Measurements from ENCODE around the gene VRK3.

Gene VRK3

DNA sequence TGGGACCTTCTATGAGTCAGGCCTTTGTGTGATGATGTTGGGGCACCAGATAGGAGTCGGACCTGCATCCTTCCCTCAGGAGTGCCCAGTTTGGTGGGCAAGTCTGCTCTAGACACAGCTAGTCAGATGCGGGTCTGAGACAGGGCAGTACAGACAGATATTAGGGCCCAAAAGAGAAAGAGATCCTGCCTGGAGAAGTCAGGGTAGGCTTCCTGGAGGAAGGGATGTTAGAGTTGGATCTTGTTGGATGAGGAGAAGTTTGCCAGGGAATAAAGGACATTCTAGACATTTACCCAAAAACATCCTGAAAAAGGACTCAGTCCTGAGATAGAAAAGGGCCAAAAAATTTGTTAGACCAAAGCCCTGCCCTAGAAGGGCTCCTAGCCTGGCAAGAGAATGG, 17.2 kb downstream of the VRK3 start:
- TF ChIP-seq, protein P1, sequence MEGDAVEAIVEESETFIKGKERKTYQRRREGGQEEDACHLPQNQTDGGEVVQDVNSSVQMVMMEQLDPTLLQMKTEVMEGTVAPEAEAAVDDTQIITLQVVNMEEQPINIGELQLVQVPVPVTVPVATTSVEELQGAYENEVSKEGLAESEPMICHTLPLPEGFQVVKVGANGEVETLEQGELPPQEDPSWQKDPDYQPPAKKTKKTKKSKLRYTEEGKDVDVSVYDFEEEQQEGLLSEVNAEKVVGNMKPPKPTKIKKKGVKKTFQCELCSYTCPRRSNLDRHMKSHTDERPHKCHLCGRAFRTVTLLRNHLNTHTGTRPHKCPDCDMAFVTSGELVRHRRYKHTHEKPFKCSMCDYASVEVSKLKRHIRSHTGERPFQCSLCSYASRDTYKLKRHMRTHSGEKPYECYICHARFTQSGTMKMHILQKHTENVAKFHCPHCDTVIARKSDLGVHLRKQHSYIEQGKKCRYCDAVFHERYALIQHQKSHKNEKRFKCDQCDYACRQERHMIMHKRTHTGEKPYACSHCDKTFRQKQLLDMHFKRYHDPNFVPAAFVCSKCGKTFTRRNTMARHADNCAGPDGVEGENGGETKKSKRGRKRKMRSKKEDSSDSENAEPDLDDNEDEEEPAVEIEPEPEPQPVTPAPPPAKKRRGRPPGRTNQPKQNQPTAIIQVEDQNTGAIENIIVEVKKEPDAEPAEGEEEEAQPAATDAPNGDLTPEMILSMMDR (IDR thresholded peaks at IDR 0.05; ENCODE audit: extremely low read depth, missing control alignments) = no peak
- DNase-seq (ENCODE audit: low spot score) = no peak

DNA sequence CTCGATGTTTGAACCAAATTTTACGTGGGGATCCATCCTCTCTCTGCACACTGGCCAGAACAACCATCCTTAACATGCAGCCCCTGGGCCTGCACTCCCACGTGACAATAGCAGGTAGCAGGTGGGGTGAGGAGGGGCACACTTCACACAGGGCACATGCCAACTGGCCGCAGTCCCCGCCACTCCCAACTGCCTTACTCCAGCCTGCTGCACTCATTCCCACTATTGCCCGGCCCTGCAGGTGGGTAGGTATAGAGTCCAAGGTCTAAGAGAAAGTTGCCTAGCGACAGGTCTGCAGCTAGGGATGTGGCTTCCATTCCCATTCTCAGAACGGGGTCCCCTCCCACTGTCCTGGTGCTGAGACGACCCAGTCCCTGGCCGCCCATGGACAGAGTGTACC, 18.0 kb downstream of the VRK3 start:
- no peak for DNase-seq (ENCODE audit: low spot score)
- TF ChIP-seq, protein P1 (IDR thresholded peaks at IDR 0.05; ENCODE audit: extremely low read depth, missing control alignments) = no peak

GRCh38 chr19:50005428-50005827, 19.7 kb downstream of the VRK3 start:
- TF ChIP-seq, protein P1 (IDR thresholded peaks at IDR 0.05; ENCODE audit: extremely low read depth, missing control alignments) = no peak
- no peak for DNase-seq (ENCODE audit: low spot score)

DNA sequence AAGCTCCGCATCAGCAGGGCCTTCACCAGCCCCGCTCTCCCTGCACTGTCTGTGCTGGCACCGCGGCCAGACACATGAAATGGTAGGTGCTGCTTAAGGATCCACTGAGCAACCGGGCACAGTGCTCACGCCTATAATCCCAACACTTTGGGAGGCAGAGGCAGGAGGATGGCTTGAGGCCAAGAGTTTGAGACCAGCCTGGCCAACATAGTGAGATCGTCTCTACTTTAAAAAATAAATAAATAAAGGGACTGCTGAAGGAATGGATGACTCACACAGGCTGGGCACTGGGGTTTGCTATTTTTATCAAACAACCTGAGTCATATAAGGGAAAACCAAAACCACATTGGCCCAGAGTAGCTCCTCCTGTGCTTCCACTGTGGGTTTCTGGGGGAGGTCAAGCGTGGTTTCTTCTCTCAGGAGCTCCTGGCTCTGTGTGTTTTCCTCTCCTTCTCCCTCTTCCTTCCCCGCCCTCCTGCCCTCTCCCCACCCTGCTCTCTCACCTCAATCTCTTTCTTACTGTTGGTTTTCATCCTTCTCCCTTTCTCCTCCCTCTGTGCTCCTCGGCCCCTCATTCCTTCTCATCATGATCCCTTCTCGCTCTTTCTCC, 21.3 kb downstream of the VRK3 start:
- TF ChIP-seq, protein P1 (IDR thresholded peaks at IDR 0.05; ENCODE audit: extremely low read depth, missing control alignments) = no peak
- peak; percentile 59 for DNase-seq (ENCODE audit: low spot score)

- TF ChIP-seq, protein P1 (IDR thresholded peaks at IDR 0.05; ENCODE audit: extremely low read depth, missing control alignments) = no peak
- no peak for DNase-seq (ENCODE audit: low spot score)
Measured at GRCh38 chr19:50003254-50003788, 21.9 kb downstream of the VRK3 start.

GRCh38 chr19:50002386-50002960, 22.7 kb downstream of the VRK3 start:
- TF ChIP-seq, protein P1 (IDR thresholded peaks at IDR 0.05; ENCODE audit: extremely low read depth, missing control alignments) = no peak
- no peak for DNase-seq (ENCODE audit: low spot score)

- TF ChIP-seq, protein P1 (IDR thresholded peaks at IDR 0.05; ENCODE audit: extremely low read depth, missing control alignments) = no peak
- no peak for DNase-seq (ENCODE audit: low spot score)
Measured at GRCh38 chr19:50001775-50002174, 23.4 kb downstream of the VRK3 start.
